Caco-2 (cell line): ENCODE measurements around the gene TBCC. TPM values are rescaled to one million over a fixed set of nuclear protein-coding genes. Genes with fewer than 3 reads are reported as not detected.

Experiments
- BruUV-seq: library from RNA; stranded (reverse); fragments of 400-500 nt; replicated peaks from 2 replicates; lab custom pipeline; 2021; lab: Mats Ljungman, UMichigan
- CTCF ChIA-PET: fragments of 300-600 bp; sonication (Branson Sonifier 250); formaldehyde crosslinking; loops from one replicate; lab custom pipeline; 2022; ENCODE audit warnings: antibody characterized with exemption; lab: Charles Lee
- POLR2A ChIA-PET: fragments of 300-600 bp; sonication (Branson Sonifier 250); formaldehyde crosslinking; loops from one replicate; lab custom pipeline; 2022; ENCODE audit warnings: antibody characterized with exemption; lab: Charles Lee
- DNase-seq, 2 experiments: peaks; one replicate each; pipeline versions ENCODE4 v3.0.0 to v3.0.0-alpha.2; 2020 to 2022
- H3K27me3 ChIP-seq: replicated peaks from 2 replicates; pipeline ENCODE4 v1.6.0; 2011; ENCODE audit warnings: low read length; ENCODE audit not compliant: control insufficient read depth, insufficient read depth
- H3K36me3 ChIP-seq: 2 replicates; pipeline ENCODE4 v1.5.1; 2011; ENCODE audit warnings: low read length; ENCODE audit not compliant: control insufficient read depth, insufficient read depth
- H3K4me1 ChIP-seq: fragments of 250-450 bp; sonication (Bioruptor Pico); 2 replicates; pipeline ENCODE4 v1.5.1; 2020; ENCODE audit warnings: mild to moderate bottlenecking
- H3K4me3 ChIP-seq: 2 replicates; pipeline ENCODE4 v1.5.1; 2011; ENCODE audit warnings: low read depth, mild to moderate bottlenecking, control low read depth, low read length
- H3K9me3 ChIP-seq: fragments of 250-450 bp; sonication (Bioruptor Pico); 2 replicates; pipeline ENCODE4 v1.5.1; 2020; ENCODE audit warnings: mild to moderate bottlenecking, moderate library complexity
- H3K27ac Mint-ChIP-seq: one replicate; pipeline ENCODE4 v1.8.0; 2022; ENCODE audit warnings: mixed read lengths; ENCODE audit not compliant: unreplicated experiment
- H3K27me3 Mint-ChIP-seq: one replicate; pipeline ENCODE4 v1.8.0; 2022; ENCODE audit warnings: mixed read lengths; ENCODE audit not compliant: insufficient read depth, unreplicated experiment
- H3K36me3 Mint-ChIP-seq: one replicate; pipeline ENCODE4 v1.8.0; 2022; ENCODE audit warnings: mild to moderate bottlenecking, mixed read lengths; ENCODE audit not compliant: insufficient read depth, unreplicated experiment
- H3K4me1 Mint-ChIP-seq: one replicate; pipeline ENCODE4 v1.8.0; 2022; ENCODE audit warnings: low read depth, mixed read lengths; ENCODE audit not compliant: unreplicated experiment
- H3K4me3 Mint-ChIP-seq: one replicate; pipeline ENCODE4 v1.8.0; 2022; ENCODE audit warnings: mild to moderate bottlenecking, moderate library complexity, mixed read lengths; ENCODE audit not compliant: unreplicated experiment
- H3K9me3 Mint-ChIP-seq: one replicate; pipeline ENCODE4 v1.8.0; 2022; ENCODE audit warnings: mixed read lengths; ENCODE audit not compliant: unreplicated experiment
- CTCF ChIP-seq, 2 experiments: fragments of 200-600 bp in 1 of 2; IDR thresholded peaks; 1 replicate in 1 of 2; 2 replicates in 1 of 2; pipeline versions ENCODE4 v1.5.1 to v1.8.0; 2011 to 2022; ENCODE audit warnings: antibody characterized with exemption in 1 of 2, control low read depth in 1 of 2, inconsistent platforms in 1 of 2, low read depth in 1 of 2, low read length in 1 of 2, mild to moderate bottlenecking in 1 of 2, moderate library complexity in 1 of 2; ENCODE audit not compliant: insufficient read depth in 1 of 2, severe bottlenecking in 1 of 2, unreplicated experiment in 1 of 2
- intact Hi-C: fragments of 100-400 bp; cut with micrococcal nuclease; formaldehyde crosslinking; loops from one replicate; pipeline ENCODE4 v1.10.0; 2022; ENCODE audit not compliant: unreplicated experiment
- total RNA-seq: library from RNA; stranded (reverse); gene quantifications from 2 replicates; pipeline ENCODE4 v1.2.3, GENCODE V29; 2022

TBCC gene
- total RNA-seq, 1 experiment from 2014 or later = 20.4 TPM

GRCh38 chr6:42774201-42774600 is 28.3 kb upstream of the TBCC start:
- no peak for DNase-seq
- POLR2A ChIA-PET = no interaction called here
- CTCF ChIA-PET = no interaction called here
- Histone ChIP-seq H3K36me3 (no peaks in the 10 kb centered on the region), H3K9me3 (no peaks in the 10 kb centered on the region), H3K4me3 (no peak overlapping the region), H3K27me3 (no peaks in the 10 kb centered on the region), H3K4me1 (0 out of 2 replicates have a peak, but pooled peaks cover 5% of the 10 kb centered on the region)
- H3K4me1 Mint-ChIP-seq = no peaks in the 10 kb centered on the region
- H3K4me3 Mint-ChIP-seq = no peak overlapping the region
- no peak overlapping the region for H3K27ac Mint-ChIP-seq
- H3K27me3 Mint-ChIP-seq = no peaks in the 10 kb centered on the region
- BruUV-seq = no TSS peak
- H3K9me3 Mint-ChIP-seq = no peaks in the 10 kb centered on the region
- no peaks in the 10 kb centered on the region for H3K36me3 Mint-ChIP-seq
- no peak for TF ChIP-seq CTCF (IDR thresholded peaks at IDR 0.05; ENCODE audit: insufficient read depth in 1 of 2, low read depth in 1 of 2, low read length in 1 of 2, severe bottlenecking in 1 of 2, unreplicated experiment in 1 of 2)
- intact Hi-C loops = no loop called here

- Mint-ChIP-seq H3K36me3 (no peaks in the 10 kb centered on the region), H3K27ac (no peak overlapping the region), H3K27me3 (no peaks in the 10 kb centered on the region), H3K4me1 (no peaks in the 10 kb centered on the region), H3K4me3 (no peak overlapping the region), H3K9me3 (no peaks in the 10 kb centered on the region)
- POLR2A ChIA-PET = no interaction called here
- H3K36me3 ChIP-seq = no peaks in the 10 kb centered on the region
- DNase-seq = no peak
- TF ChIP-seq CTCF (IDR thresholded peaks at IDR 0.05; ENCODE audit: insufficient read depth in 1 of 2, low read depth in 1 of 2, low read length in 1 of 2, severe bottlenecking in 1 of 2, unreplicated experiment in 1 of 2) = no peak
- CTCF ChIA-PET = no interaction called here
- intact Hi-C loops = no loop called here
- H3K4me3 ChIP-seq = no peak overlapping the region
- H3K9me3 ChIP-seq = no peaks in the 10 kb centered on the region
- no peaks in the 10 kb centered on the region for H3K27me3 ChIP-seq
- no TSS peak for BruUV-seq
- no peaks in the 10 kb centered on the region for H3K4me1 ChIP-seq
Observed at GRCh38 chr6:42771741-42772100, 25.8 kb upstream of the TBCC start.

GRCh38 chr6:42769836-42770235 is 23.9 kb upstream of the TBCC start:
- BruUV-seq = no TSS peak
- Histone ChIP-seq H3K36me3 (no peaks in the 10 kb centered on the region), H3K4me3 (no peak overlapping the region), H3K4me1 (no peaks in the 10 kb centered on the region), H3K27me3 (no peaks in the 10 kb centered on the region), H3K9me3 (no peaks in the 10 kb centered on the region)
- DNase-seq = no peak
- Mint-ChIP-seq H3K36me3 (no peaks in the 10 kb centered on the region), H3K27ac (no peak overlapping the region), H3K4me3 (no peak overlapping the region), H3K4me1 (no peaks in the 10 kb centered on the region), H3K9me3 (no peaks in the 10 kb centered on the region), H3K27me3 (no peaks in the 10 kb centered on the region)
- CTCF ChIA-PET = no interaction called here
- intact Hi-C loops = no loop called here
- POLR2A ChIA-PET = interaction anchor here (0.6 kb wide), 1 partner anchor 22 kb away, joined by 10 read pairs; no protein-coding TSS in a partner anchor
- no peak for TF ChIP-seq CTCF (IDR thresholded peaks at IDR 0.05; ENCODE audit: insufficient read depth in 1 of 2, low read depth in 1 of 2, low read length in 1 of 2, severe bottlenecking in 1 of 2, unreplicated experiment in 1 of 2)
